ENCODE results near the gene PRPF19. TPM values are rescaled to one million over a fixed set of nuclear protein-coding genes. Genes with fewer than 3 reads are reported as not detected.

PRPF19 gene
- total RNA-seq, 1 donor from 2014 or later, result 34.5 TPM

DNA sequence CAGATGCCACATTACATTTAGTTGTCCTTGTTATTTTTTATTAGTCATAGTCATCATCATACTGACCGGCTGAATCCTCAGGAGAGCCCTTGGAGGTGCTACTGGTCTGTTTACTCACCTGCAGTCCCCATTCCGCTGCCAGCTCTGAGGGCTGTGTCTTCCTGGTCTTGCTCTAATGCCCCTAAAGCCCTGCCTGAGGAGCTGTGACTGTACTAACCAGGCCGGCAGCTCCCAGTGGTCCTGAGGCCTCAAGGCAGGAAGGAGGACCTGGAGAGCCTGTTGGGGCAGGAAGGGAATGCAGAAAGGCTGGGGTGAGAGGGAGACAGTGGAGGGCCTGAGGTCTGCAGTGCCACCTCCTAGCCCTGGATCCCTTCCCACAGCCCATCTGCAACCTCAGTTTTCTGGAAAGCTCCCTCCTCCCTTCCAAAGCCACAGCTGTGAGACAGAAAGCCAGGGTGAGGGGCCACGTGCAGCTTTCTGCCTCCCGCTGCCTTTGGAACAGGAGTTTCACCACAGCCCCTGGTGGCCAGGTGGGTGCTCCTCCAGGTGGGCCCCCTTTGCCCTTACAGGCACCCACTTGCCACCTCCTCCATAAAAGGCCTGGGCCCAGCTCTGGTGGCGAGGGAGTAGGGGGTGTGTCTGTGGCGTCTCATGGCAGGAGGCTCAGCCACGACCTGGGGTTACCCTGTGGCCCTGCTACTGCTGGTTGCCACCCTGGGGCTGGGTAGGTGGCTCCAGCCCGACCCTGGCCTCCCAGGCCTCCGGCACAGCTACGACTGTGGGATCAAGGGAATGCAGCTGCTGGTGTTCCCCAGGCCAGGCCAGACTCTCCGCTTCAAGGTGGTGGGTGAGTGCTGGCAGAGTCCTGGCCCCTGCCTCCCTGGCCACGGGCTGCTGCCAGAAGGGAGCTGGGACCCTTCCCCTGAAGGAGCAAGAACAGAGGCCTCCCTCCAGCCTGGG, 39.2 kb downstream of the PRPF19 start, which contains the start of gene ZP1:
Gene ZP1, plus strand, starts transcription at position 632 of the 960 bp plus-strand sequence. Its CDS starts 20 bp downstream, at position 652.
- DNase-seq (ENCODE audit: low spot score), result no peak
- Mint-ChIP-seq H3K4me3 (no peak within 1 kb of the TSS), H3K27me3 (ENCODE audit: insufficient read depth, low read depth) (no peaks in the 10 kb centered on the region), H3K4me1 (peaks cover 3% of the 10 kb centered on the region), H3K36me3 (no peaks in the 10 kb centered on the region), H3K9me3 (no peaks in the 10 kb centered on the region), H3K27ac (no peak within 1 kb of the TSS)
- no peaks in the 10 kb centered on the region for H3K27me3 ChIP-seq
- H3F3A ChIP-seq (ENCODE audit: low read depth), result no peaks in the 10 kb centered on the region
- H2AFZ ChIP-seq (replicated peaks), result no peak within 1 kb of the TSS
- no peak within 1 kb of the TSS for H3K4me3 ChIP-seq
- no peak for TF ChIP-seq EZH2 (IDR thresholded peaks at IDR 0.05)
- TF ChIP-seq, protein P1, sequence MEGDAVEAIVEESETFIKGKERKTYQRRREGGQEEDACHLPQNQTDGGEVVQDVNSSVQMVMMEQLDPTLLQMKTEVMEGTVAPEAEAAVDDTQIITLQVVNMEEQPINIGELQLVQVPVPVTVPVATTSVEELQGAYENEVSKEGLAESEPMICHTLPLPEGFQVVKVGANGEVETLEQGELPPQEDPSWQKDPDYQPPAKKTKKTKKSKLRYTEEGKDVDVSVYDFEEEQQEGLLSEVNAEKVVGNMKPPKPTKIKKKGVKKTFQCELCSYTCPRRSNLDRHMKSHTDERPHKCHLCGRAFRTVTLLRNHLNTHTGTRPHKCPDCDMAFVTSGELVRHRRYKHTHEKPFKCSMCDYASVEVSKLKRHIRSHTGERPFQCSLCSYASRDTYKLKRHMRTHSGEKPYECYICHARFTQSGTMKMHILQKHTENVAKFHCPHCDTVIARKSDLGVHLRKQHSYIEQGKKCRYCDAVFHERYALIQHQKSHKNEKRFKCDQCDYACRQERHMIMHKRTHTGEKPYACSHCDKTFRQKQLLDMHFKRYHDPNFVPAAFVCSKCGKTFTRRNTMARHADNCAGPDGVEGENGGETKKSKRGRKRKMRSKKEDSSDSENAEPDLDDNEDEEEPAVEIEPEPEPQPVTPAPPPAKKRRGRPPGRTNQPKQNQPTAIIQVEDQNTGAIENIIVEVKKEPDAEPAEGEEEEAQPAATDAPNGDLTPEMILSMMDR (IDR thresholded peaks at IDR 0.05), result no peak
- TF ChIP-seq EZH2phosphoT487 (IDR thresholded peaks at IDR 0.05), result no peak
- H3K9ac ChIP-seq, result no peak within 1 kb of the TSS
- H3K27ac ChIP-seq, result no peak within 1 kb of the TSS
- H3K36me3 ChIP-seq, result no peaks in the 10 kb centered on the region
- H3K79me2 ChIP-seq (ENCODE audit: low read depth), result no peaks in the 10 kb centered on the region
- H3K4me1 ChIP-seq, result no peaks in the 10 kb centered on the region
- no peaks in the 10 kb centered on the region for H4K20me1 ChIP-seq (ENCODE audit: low read depth)
- no peaks in the 10 kb centered on the region for H3K9me3 ChIP-seq (ENCODE audit: low read depth)
- H3K4me2 ChIP-seq, result no peak within 1 kb of the TSS

DNA sequence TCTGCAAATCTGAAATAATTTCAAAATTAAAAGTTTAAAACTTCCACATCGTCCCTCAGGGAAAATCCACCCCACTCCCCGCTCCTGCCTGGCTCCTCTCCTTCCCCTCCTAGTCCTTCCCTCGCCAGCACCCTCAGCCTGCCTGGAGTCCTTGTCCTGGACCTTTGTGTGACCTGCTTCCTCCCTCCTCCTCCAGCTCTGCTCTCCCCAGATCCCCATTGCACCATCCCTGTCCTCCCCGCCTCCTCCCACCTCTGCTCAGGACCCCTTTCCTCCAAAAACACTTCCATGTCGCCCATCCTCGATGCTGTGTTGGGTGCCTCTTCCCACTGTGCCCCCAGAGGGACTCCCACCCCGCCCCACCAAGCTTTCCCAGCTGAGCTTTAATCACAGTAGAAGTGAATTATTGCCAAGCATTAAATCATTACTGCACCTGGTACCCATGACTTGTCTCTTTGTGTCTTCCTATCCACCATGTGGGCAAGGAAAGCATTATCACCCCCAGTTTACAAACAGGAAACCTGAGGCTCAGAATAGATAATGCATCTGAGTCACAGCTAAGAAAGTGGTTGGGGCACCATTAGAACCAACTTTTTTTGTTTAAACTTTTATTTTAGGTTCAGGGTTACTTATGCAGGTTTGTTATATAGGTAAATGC, 41.4 kb downstream of the PRPF19 start:
- H3K4me3 Mint-ChIP-seq, result no peak overlapping the region
- Histone ChIP-seq H2AFZ (replicated peaks) (no peak overlapping the region), H3F3A (ENCODE audit: low read depth) (no peaks in the 10 kb centered on the region), H3K4me2 (no peak overlapping the region), H4K20me1 (ENCODE audit: low read depth) (no peaks in the 10 kb centered on the region), H3K27ac (no peak overlapping the region), H3K9me3 (ENCODE audit: low read depth) (no peaks in the 10 kb centered on the region), H3K79me2 (ENCODE audit: low read depth) (no peaks in the 10 kb centered on the region), H3K36me3 (no peaks in the 10 kb centered on the region), H3K9ac (no peak overlapping the region), H3K4me1 (no peaks in the 10 kb centered on the region), H3K4me3 (no peak overlapping the region), H3K27me3 (no peaks in the 10 kb centered on the region)
- DNase-seq (ENCODE audit: low spot score), result no peak
- H3K36me3 Mint-ChIP-seq, result no peaks in the 10 kb centered on the region
- no peak overlapping the region for H3K27ac Mint-ChIP-seq
- no peaks in the 10 kb centered on the region for H3K27me3 Mint-ChIP-seq (ENCODE audit: insufficient read depth, low read depth)
- TF ChIP-seq, protein P1 (IDR thresholded peaks at IDR 0.05), result no peak
- TF ChIP-seq EZH2phosphoT487 (IDR thresholded peaks at IDR 0.05), result no peak
- no peak for TF ChIP-seq EZH2 (IDR thresholded peaks at IDR 0.05)
- no peaks in the 10 kb centered on the region for H3K4me1 Mint-ChIP-seq
- no peaks in the 10 kb centered on the region for H3K9me3 Mint-ChIP-seq

GRCh38 chr11:60863550-60864521, 42.5 kb downstream of the PRPF19 start:
- Mint-ChIP-seq H3K36me3 (no peaks in the 10 kb centered on the region), H3K27ac (no peak overlapping the region), H3K4me1 (no peaks in the 10 kb centered on the region), H3K27me3 (ENCODE audit: insufficient read depth, low read depth) (peaks cover 2% of the 10 kb centered on the region), H3K9me3 (no peaks in the 10 kb centered on the region), H3K4me3 (no peak overlapping the region)
- Histone ChIP-seq H3K36me3 (no peaks in the 10 kb centered on the region), H3K27ac (no peak overlapping the region), H4K20me1 (ENCODE audit: low read depth) (no peaks in the 10 kb centered on the region), H3F3A (ENCODE audit: low read depth) (no peaks in the 10 kb centered on the region), H3K79me2 (ENCODE audit: low read depth) (no peaks in the 10 kb centered on the region), H3K9ac (no peak overlapping the region), H2AFZ (replicated peaks) (no peak overlapping the region), H3K4me2 (no peak overlapping the region), H3K27me3 (no peaks in the 10 kb centered on the region), H3K9me3 (ENCODE audit: low read depth) (no peaks in the 10 kb centered on the region), H3K4me1 (no peaks in the 10 kb centered on the region), H3K4me3 (no peak overlapping the region)
- no peak for TF ChIP-seq EZH2 (IDR thresholded peaks at IDR 0.05)
- TF ChIP-seq EZH2phosphoT487 (IDR thresholded peaks at IDR 0.05), result no peak
- TF ChIP-seq, protein P1 (IDR thresholded peaks at IDR 0.05), result no peak
- no peak for DNase-seq (ENCODE audit: low spot score)

Data from neural progenitor cell (in vitro differentiated cells).